Measurements from ENCODE around the gene FBXL3.

DNA sequence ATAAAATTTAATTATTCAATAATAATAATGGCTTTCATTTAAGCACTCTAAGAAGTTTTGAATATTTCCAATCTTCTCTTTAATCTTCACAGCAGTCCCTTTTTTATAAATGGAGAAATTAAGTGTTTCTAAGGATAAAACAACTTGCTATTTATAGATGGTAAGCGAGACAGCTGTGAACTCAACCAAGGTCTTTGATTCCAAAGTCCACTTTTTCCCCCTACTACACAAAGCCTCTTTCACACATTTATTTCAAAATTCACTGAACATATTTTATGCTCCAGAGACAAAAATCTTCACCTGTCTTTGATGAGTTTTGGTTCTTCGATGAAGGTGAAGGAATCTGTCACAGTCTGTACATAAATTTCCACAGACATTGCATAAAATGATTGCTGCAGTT is 34.4 kb upstream of the FBXL3 start:
- TF ChIP-seq, protein P1, sequence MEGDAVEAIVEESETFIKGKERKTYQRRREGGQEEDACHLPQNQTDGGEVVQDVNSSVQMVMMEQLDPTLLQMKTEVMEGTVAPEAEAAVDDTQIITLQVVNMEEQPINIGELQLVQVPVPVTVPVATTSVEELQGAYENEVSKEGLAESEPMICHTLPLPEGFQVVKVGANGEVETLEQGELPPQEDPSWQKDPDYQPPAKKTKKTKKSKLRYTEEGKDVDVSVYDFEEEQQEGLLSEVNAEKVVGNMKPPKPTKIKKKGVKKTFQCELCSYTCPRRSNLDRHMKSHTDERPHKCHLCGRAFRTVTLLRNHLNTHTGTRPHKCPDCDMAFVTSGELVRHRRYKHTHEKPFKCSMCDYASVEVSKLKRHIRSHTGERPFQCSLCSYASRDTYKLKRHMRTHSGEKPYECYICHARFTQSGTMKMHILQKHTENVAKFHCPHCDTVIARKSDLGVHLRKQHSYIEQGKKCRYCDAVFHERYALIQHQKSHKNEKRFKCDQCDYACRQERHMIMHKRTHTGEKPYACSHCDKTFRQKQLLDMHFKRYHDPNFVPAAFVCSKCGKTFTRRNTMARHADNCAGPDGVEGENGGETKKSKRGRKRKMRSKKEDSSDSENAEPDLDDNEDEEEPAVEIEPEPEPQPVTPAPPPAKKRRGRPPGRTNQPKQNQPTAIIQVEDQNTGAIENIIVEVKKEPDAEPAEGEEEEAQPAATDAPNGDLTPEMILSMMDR (IDR thresholded peaks at IDR 0.05), result no peak
- TF ChIP-seq POLR2A (IDR thresholded peaks at IDR 0.05) (no peak), POLR2AphosphoS5 (IDR thresholded peaks at IDR 0.05) (no peak), EP300 (IDR thresholded peaks at IDR 0.05) (no peak)
